Bone marrow (tissue), 2 donors: ENCODE results near the gene CACNA2D3.
"Not testable (repeated sequence)": the region's sequence is repeated elsewhere in the genome, so short reads cannot be mapped to it uniquely, and the experiment has no call there.

Experiments used
- DNase-seq, 2 donors: peaks; one replicate each; lab custom pipeline; 2025; lab: John Stamatoyannopoulos, UW

CACNA2D3 gene

GRCh38 chr3:54964081-54964480, 841.7 kb downstream of the CACNA2D3 start:
- no peak for DNase-seq

- DNase-seq = no peak
Observed at GRCh38 chr3:54965746-54966145, 843.4 kb downstream of the CACNA2D3 start.

- no peak for DNase-seq
Observed at GRCh38 chr3:54966979-54967378, 844.6 kb downstream of the CACNA2D3 start.

GRCh38 chr3:54967731-54968161, 845.4 kb downstream of the CACNA2D3 start:
- no peak for DNase-seq

GRCh38 chr3:54968546-54969172, 846.3 kb downstream of the CACNA2D3 start:
- DNase-seq = no peak

GRCh38 chr3:54969652-54970051, 847.3 kb downstream of the CACNA2D3 start:
- DNase-seq = no peak

- no peak for DNase-seq
Observed at GRCh38 chr3:54970895-54971294, 848.5 kb downstream of the CACNA2D3 start.

GRCh38 chr3:54977439-54977838, 855.1 kb downstream of the CACNA2D3 start:
- no peak for DNase-seq

- not testable (repeated sequence) for DNase-seq
Observed at GRCh38 chr3:54977946-54978345, 855.6 kb downstream of the CACNA2D3 start.

- no peak for DNase-seq
Observed at GRCh38 chr3:54982807-54983206, 860.5 kb downstream of the CACNA2D3 start.

GRCh38 chr3:54983266-54984099, 861.1 kb downstream of the CACNA2D3 start:
- no peak for DNase-seq

- DNase-seq = no peak
Observed at GRCh38 chr3:54985856-54986255, 863.5 kb downstream of the CACNA2D3 start.

- DNase-seq = no peak
Observed at GRCh38 chr3:54986294-54986693, 863.9 kb downstream of the CACNA2D3 start.

- no peak for DNase-seq
Observed at GRCh38 chr3:54987719-54988118, 865.4 kb downstream of the CACNA2D3 start.

- no peak for DNase-seq
Observed at GRCh38 chr3:54988302-54988837, 866.0 kb downstream of the CACNA2D3 start.

GRCh38 chr3:54988838-54989630, 866.7 kb downstream of the CACNA2D3 start:
- no peak for DNase-seq

GRCh38 chr3:54994111-54994513, 871.8 kb downstream of the CACNA2D3 start:
- no peak for DNase-seq

GRCh38 chr3:54999159-54999558, 876.8 kb downstream of the CACNA2D3 start:
- DNase-seq = no peak

GRCh38 chr3:54999811-55000210, 877.5 kb downstream of the CACNA2D3 start:
- no peak for DNase-seq

GRCh38 chr3:55000546-55000945, 878.2 kb downstream of the CACNA2D3 start:
- no peak for DNase-seq

- no peak for DNase-seq
Observed at GRCh38 chr3:55000953-55001352, 878.6 kb downstream of the CACNA2D3 start.

- no peak for DNase-seq
Observed at GRCh38 chr3:55002416-55002930, 880.1 kb downstream of the CACNA2D3 start.
